Umbilical cord (tissue), 1 donor: ENCODE data around the gene CXCL8. TPM values are rescaled to one million over a fixed set of nuclear protein-coding genes. Genes with fewer than 3 reads are reported as not detected.

ENCODE experiments used
- total RNA-seq: library from RNA; depleted of rRNA; stranded (reverse); fragments of >200 nt; gene quantifications from one replicate; pipeline ENCODE4 v1.2.3, GENCODE V29; 2014; ENCODE audit warnings: low replicate concordance; ENCODE audit not compliant: insufficient read depth

The CXCL8 gene
- total RNA-seq, 1 donor from 2014 or later = 17.1 TPM

Other genes starting within 250 kb of the CXCL8 start
- gene RASSF6, start 120.1 kb upstream of the CXCL8 start, total RNA-seq = 4.1 TPM
- gene CXCL6, start 96.1 kb downstream of the CXCL8 start, total RNA-seq = 1.2 TPM
- gene PF4V1, start 112.7 kb downstream of the CXCL8 start, total RNA-seq = not detected
- 56.1 TPM for gene CXCL1, start 128.8 kb downstream of the CXCL8 start, total RNA-seq
- gene PF4, start 241.5 kb downstream of the CXCL8 start, total RNA-seq = not detected
- gene PPBP, start 247.6 kb downstream of the CXCL8 start, total RNA-seq = 22.6 TPM